Hepatocyte (in vitro differentiated cells): ENCODE measurements around the gene SLC35A4.

Experiments
- EZH2phosphoT487 ChIP-seq: fragments of 200-600 bp; sonication (generic); IDR thresholded peaks from one replicate; pipeline ENCODE4 v1.6.1; 2018; ENCODE audit warnings: antibody characterized with exemption, mild to moderate bottlenecking, low read depth, moderate library complexity; ENCODE audit not compliant: unreplicated experiment, severe bottlenecking
- TF ChIP-seq, protein P1 (sequence below): fragments of 200-600 bp; sonication (generic); IDR thresholded peaks from 2 replicates; pipeline ENCODE4 v1.5.1; 2016; ENCODE audit warnings: antibody characterized with exemption, mild to moderate bottlenecking; ENCODE audit not compliant: poor library complexity

DNA sequence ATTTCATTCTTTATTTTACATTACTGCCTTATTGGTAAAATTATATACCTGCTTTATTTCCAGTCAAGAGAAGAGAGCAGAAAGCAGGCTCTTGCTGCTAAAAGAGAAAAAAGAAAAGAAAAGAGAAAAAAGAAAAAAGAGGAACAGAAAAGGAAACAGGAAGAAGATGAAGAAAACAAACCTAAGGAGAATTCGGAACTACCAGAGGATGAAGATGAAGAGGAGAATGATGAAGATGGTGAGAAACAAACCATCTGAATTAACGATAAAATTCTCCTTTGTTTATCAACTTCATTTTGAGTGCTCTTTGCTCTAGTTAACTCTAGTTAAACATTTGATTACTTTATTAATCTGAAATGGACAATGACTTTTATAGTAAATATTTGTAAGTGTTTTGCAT lies 40.6 kb upstream of the SLC35A4 start:
- TF ChIP-seq, protein P1, sequence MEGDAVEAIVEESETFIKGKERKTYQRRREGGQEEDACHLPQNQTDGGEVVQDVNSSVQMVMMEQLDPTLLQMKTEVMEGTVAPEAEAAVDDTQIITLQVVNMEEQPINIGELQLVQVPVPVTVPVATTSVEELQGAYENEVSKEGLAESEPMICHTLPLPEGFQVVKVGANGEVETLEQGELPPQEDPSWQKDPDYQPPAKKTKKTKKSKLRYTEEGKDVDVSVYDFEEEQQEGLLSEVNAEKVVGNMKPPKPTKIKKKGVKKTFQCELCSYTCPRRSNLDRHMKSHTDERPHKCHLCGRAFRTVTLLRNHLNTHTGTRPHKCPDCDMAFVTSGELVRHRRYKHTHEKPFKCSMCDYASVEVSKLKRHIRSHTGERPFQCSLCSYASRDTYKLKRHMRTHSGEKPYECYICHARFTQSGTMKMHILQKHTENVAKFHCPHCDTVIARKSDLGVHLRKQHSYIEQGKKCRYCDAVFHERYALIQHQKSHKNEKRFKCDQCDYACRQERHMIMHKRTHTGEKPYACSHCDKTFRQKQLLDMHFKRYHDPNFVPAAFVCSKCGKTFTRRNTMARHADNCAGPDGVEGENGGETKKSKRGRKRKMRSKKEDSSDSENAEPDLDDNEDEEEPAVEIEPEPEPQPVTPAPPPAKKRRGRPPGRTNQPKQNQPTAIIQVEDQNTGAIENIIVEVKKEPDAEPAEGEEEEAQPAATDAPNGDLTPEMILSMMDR = no peak
- no peak for TF ChIP-seq EZH2phosphoT487
